SK-N-SH (cell line): ENCODE measurements around the gene ERC1. TPM values are rescaled to one million over a fixed set of nuclear protein-coding genes. Genes with fewer than 3 reads are reported as not detected.

Experiments
- CTCF ChIA-PET: fragments of 300-600, 350-600 bp; formaldehyde crosslinking; extraction: SDS; loops from one replicate; lab custom pipeline; 2021; lab: Yijun Ruan, JAX
- POLR2A ChIA-PET: fragments of 350-600 bp; sonication (Branson Sonifier 250); formaldehyde crosslinking; extraction: SDS; loops from one replicate; lab custom pipeline; 2020; ENCODE audit warnings: antibody characterized with exemption, inconsistent platforms; lab: Yijun Ruan, JAX
- DNase-seq: peaks from one replicate; pipeline ENCODE4 v3.0.0; 2012
- H2AFZ ChIP-seq: fragments of 200-600 bp; sonication (generic); 2 replicates; pipeline ENCODE4 v1.8.1; 2016; ENCODE audit warnings: antibody characterized with exemption, mild to moderate bottlenecking, low read depth
- H3F3A ChIP-seq: fragments of 200-600 bp; sonication (generic); replicated peaks from 2 replicates; pipeline ENCODE3; 2016; ENCODE audit warnings: antibody characterized with exemption, mild to moderate bottlenecking; ENCODE audit not compliant: insufficient read depth
- H3K27ac ChIP-seq, 2 experiments: fragments of 200-500 bp in 1 of 2; fragments of 200-600 bp in 1 of 2; sonication (Bioruptor generic) in 1 of 2; sonication (generic), shearing (Covaris generic) in 1 of 2; 2 replicates each; pipeline versions ENCODE4 v1.5.1 to v1.6.1; 2014 to 2016; ENCODE audit warnings: low read depth in 2 of 2, inconsistent platforms in 1 of 2, low read length in 1 of 2, mild to moderate bottlenecking in 1 of 2, mixed read lengths in 1 of 2
- H3K27me3 ChIP-seq: fragments of 200-600 bp; sonication (generic), shearing (Covaris generic); 2 replicates; pipeline ENCODE4 v1.6.1; 2016; ENCODE audit warnings: mixed run types; ENCODE audit not compliant: insufficient read depth
- H3K36me3 ChIP-seq, 2 experiments: fragments of 200-500 bp in 1 of 2; fragments of 200-600 bp in 1 of 2; sonication (Bioruptor generic) in 1 of 2; sonication (generic) in 1 of 2; replicated peaks in 1 of 2; 2 replicates each; pipeline versions ENCODE3 to v1.5.1; 2014 to 2016; ENCODE audit warnings: low read length in 1 of 2, mild to moderate bottlenecking in 1 of 2; ENCODE audit not compliant: insufficient read depth in 2 of 2, control insufficient read depth in 1 of 2
- H3K4me1 ChIP-seq, 2 experiments: fragments of 200-500 bp in 1 of 2; fragments of 200-600 bp in 1 of 2; sonication (Bioruptor generic) in 1 of 2; sonication (generic), shearing (Covaris generic) in 1 of 2; 2 replicates each; pipeline versions ENCODE4 v1.5.1 to v1.6.1; 2014 to 2016; ENCODE audit warnings: low read depth in 1 of 2, low read length in 1 of 2, mixed run types in 1 of 2; ENCODE audit not compliant: insufficient read depth in 2 of 2, control insufficient read depth in 1 of 2
- H3K4me2 ChIP-seq: fragments of 200-600 bp; sonication (generic), shearing (Covaris generic); 2 replicates; pipeline ENCODE4 v1.6.1; 2017; ENCODE audit warnings: mixed run types
- H3K4me3 ChIP-seq, 2 experiments: fragments of 200-500 bp in 1 of 2; fragments of 200-600 bp in 1 of 2; sonication (Bioruptor generic) in 1 of 2; sonication (generic), shearing (Covaris generic) in 1 of 2; 2 replicates each; pipeline versions ENCODE4 v1.5.1 to v1.8.1; 2014 to 2016; ENCODE audit warnings: low read depth in 2 of 2, inconsistent platforms in 1 of 2, low read length in 1 of 2, mild to moderate bottlenecking in 1 of 2, mixed read lengths in 1 of 2, moderate library complexity in 1 of 2
- H3K79me2 ChIP-seq: fragments of 200-600 bp; sonication (generic); 2 replicates; pipeline ENCODE4 v1.8.1; 2017; ENCODE audit warnings: mild to moderate bottlenecking; ENCODE audit not compliant: insufficient read depth
- H3K9ac ChIP-seq: fragments of 200-600 bp; sonication (generic); 2 replicates; pipeline ENCODE4 v1.6.1; 2017; ENCODE audit warnings: mixed run types
- H3K9me2 ChIP-seq: fragments of 200-600 bp; sonication (generic); 2 replicates; pipeline ENCODE4 v1.6.1; 2017; ENCODE audit warnings: mixed run types
- H3K9me3 ChIP-seq: fragments of 200-600 bp; sonication (generic); 2 replicates; pipeline ENCODE4 v1.6.1; 2017; ENCODE audit warnings: mixed run types, mild to moderate bottlenecking, moderate library complexity
- H4K20me1 ChIP-seq: fragments of 200-600 bp; sonication (generic); 2 replicates; pipeline ENCODE4 v1.6.1; 2017; ENCODE audit warnings: mild to moderate bottlenecking, mixed run types; ENCODE audit not compliant: insufficient read depth
- CHD2 ChIP-seq: fragments of 150-350 bp; IDR thresholded peaks from 2 replicates; pipeline ENCODE4 v1.6.1; 2018; ENCODE audit warnings: low read length; ENCODE audit not compliant: partially characterized antibody
- ELF1 ChIP-seq: IDR thresholded peaks from 2 replicates; pipeline ENCODE4 v1.4.0; 2012
- EZH2phosphoT487 ChIP-seq: fragments of 200-600 bp; sonication (generic); IDR thresholded peaks from 2 replicates; pipeline ENCODE4 v1.6.1; 2017; ENCODE audit warnings: low read depth, mixed run types, mild to moderate bottlenecking, antibody characterized with exemption, moderate library complexity, borderline replicate concordance
- FOSL2 ChIP-seq: IDR thresholded peaks from 2 replicates; pipeline ENCODE4 v1.4.0; 2012; ENCODE audit warnings: low read depth, mild to moderate bottlenecking, moderate library complexity, borderline replicate concordance
- FOXJ3 ChIP-seq: sonication (generic); formaldehyde crosslinking; IDR thresholded peaks from 2 replicates; pipeline ENCODE4 v1.5.1; 2020; ENCODE audit warnings: mild to moderate bottlenecking, missing genetic modification reagents
- FOXM1 ChIP-seq: IDR thresholded peaks from 2 replicates; pipeline ENCODE4 v1.4.0; 2012; ENCODE audit warnings: low read depth, mild to moderate bottlenecking
- NRF1 ChIP-seq: IDR thresholded peaks from 2 replicates; pipeline ENCODE4 v1.6.1; 2012; ENCODE audit warnings: low read depth, mild to moderate bottlenecking, low read length
- RFX5 ChIP-seq: IDR thresholded peaks from 2 replicates; pipeline ENCODE4 v1.6.1; 2012; ENCODE audit warnings: mild to moderate bottlenecking, improper control_type of control experiment, low read length
- SMC3 ChIP-seq: IDR thresholded peaks from 2 replicates; pipeline ENCODE4 v1.6.1; 2012; ENCODE audit warnings: low read depth, low read length, improper control_type of control experiment
- TAF1 ChIP-seq: IDR thresholded peaks from 2 replicates; pipeline ENCODE4 v1.6.1; 2012; ENCODE audit warnings: low read depth, mild to moderate bottlenecking, low read length, moderate library complexity, borderline replicate concordance
- USF1 ChIP-seq: IDR thresholded peaks from 2 replicates; pipeline ENCODE4 v1.4.0; 2012; ENCODE audit warnings: low read depth, borderline replicate concordance
- YY1 ChIP-seq: IDR thresholded peaks from 2 replicates; pipeline ENCODE4 v1.4.0; 2012; ENCODE audit warnings: low read depth, mild to moderate bottlenecking
- WGBS: methylation state at CpG from one replicate; pipeline ENCODE4 v1.1.6; 2017; ENCODE audit warnings: low lambda C conversion rate; 5-methylcytosine and 5-hydroxymethylcytosine counted together
- polyA plus RNA-seq, 3 experiments: library from polyadenylated mRNA; depleted of rRNA; stranded (reverse); fragments of >200 nt; gene quantifications; 2 replicates each; pipeline ENCODE4 v1.2.3, GENCODE V29; 2012
- TF ChIP-seq, protein P1 (sequence below): IDR thresholded peaks from 2 replicates; pipeline ENCODE4 v1.4.0; 2012; ENCODE audit warnings: low read depth
- TF ChIP-seq, protein P2 (sequence below): IDR thresholded peaks from 2 replicates; pipeline ENCODE4; 2012
- TF ChIP-seq, protein P3 (sequence below): IDR thresholded peaks from 2 replicates; pipeline ENCODE4 v1.6.1; 2012; ENCODE audit warnings: mild to moderate bottlenecking, low read depth, low read length, moderate library complexity

ERC1 gene
- polyA plus RNA-seq, 1 of the 3 experiments (the other 2 are of a cell fraction): 7.5 TPM

DNA sequence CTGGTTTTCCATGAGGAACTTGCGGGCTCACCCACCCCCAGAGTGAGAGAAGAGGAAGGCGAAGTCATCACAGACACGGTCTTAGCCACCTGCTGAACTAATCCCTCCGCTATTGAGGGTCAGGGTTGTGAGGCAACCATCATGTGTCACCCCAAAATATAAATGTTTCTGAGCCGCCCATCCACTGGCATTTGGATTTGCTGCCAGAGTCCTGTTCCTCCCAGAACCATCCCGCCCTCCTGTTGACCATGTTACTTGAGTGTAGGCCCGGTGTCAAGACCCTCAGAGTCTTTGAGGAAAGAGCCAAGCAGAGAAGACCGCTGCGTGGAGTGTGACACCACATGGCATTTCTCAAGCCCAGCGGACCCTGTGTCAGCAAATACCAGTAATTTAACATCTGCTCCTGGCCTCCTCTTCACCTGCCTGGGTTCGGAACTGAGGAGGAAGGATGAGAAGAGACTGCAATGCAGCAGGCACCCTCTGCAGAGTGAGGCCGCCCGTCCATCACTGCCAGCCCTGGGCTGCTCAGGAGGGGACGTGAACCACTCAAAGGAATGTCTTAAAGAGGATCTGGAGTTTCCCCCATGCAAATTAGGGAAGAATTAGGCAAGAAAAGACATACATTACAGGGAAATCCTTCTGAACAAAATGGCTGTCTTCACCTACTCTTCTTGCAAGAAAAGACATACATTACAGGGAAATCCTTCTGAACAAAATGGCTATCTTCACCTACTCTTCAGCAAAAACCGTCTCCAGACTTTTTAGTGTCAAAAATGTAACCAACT lies 502.9 kb downstream of the ERC1 start:
- Histone ChIP-seq H4K20me1 (no peaks in the 10 kb centered on the region), H3K9ac (no peak overlapping the region), H3K27ac (no peak overlapping the region), H3K79me2 (no peaks in the 10 kb centered on the region), H2AFZ (no peak overlapping the region), H3K27me3 (no peaks in the 10 kb centered on the region), H3K9me3 (no peaks in the 10 kb centered on the region), H3K4me2 (no peak overlapping the region), H3K4me1 (no peaks in the 10 kb centered on the region), H3K9me2 (no peaks in the 10 kb centered on the region), H3K4me3 (no peak overlapping the region), H3K36me3 (peaks cover 0 to 17% of the 10 kb centered on the region in 2 experiments), H3F3A (peaks cover 3% of the 10 kb centered on the region)
- TF ChIP-seq YY1 (no peak), EZH2phosphoT487 (no peak), NRF1 (no peak), USF1 (no peak), ELF1 (no peak), RFX5 (no peak), CHD2 (no peak), FOXM1 (no peak), SMC3 (no peak)
- TF ChIP-seq, protein P1, sequence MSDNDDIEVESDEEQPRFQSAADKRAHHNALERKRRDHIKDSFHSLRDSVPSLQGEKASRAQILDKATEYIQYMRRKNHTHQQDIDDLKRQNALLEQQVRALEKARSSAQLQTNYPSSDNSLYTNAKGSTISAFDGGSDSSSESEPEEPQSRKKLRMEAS: no peak
- TF ChIP-seq, protein P2, sequence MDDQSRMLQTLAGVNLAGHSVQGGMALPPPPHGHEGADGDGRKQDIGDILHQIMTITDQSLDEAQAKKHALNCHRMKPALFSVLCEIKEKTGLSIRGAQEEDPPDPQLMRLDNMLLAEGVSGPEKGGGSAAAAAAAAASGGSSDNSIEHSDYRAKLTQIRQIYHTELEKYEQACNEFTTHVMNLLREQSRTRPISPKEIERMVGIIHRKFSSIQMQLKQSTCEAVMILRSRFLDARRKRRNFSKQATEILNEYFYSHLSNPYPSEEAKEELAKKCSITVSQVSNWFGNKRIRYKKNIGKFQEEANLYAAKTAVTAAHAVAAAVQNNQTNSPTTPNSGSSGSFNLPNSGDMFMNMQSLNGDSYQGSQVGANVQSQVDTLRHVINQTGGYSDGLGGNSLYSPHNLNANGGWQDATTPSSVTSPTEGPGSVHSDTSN: no peak
- POLR2A ChIA-PET: no interaction called here
- no peak for DNase-seq
- WGBS: 95% methylated on average over 14 of the region's 15 CpGs
- CTCF ChIA-PET: no interaction called here

- H3K4me2 ChIP-seq: no peak overlapping the region
- H3K36me3 ChIP-seq: peaks cover 0 to 15% of the 10 kb centered on the region in 2 experiments
- no peaks in the 10 kb centered on the region for H3K4me1 ChIP-seq
- CTCF ChIA-PET: interaction anchor here (1.0 to 1.1 kb wide), 2 partner anchors 89 to 377 kb away, joined by 4 to 5 read pairs; no protein-coding TSS in a partner anchor
- no peak overlapping the region for H3K9ac ChIP-seq
- H4K20me1 ChIP-seq: no peaks in the 10 kb centered on the region
- H3K79me2 ChIP-seq: no peaks in the 10 kb centered on the region
- no peak for DNase-seq
- peaks cover 3% of the 10 kb centered on the region for H3F3A ChIP-seq
- WGBS: 93% methylated on average over 3 of the region's 7 CpGs
- H3K9me2 ChIP-seq: no peaks in the 10 kb centered on the region
- no peak overlapping the region for H3K4me3 ChIP-seq
- POLR2A ChIA-PET: no interaction called here
- H3K27me3 ChIP-seq: no peaks in the 10 kb centered on the region
- H2AFZ ChIP-seq: no peak overlapping the region
- H3K27ac ChIP-seq: no peak overlapping the region
- H3K9me3 ChIP-seq: no peaks in the 10 kb centered on the region
- TF ChIP-seq NRF1 (no peak), FOSL2 (no peak), TAF1 (no peak), RFX5 (no peak), FOXJ3 (no peak)
- TF ChIP-seq, protein P1: no peak
- TF ChIP-seq, protein P3, sequence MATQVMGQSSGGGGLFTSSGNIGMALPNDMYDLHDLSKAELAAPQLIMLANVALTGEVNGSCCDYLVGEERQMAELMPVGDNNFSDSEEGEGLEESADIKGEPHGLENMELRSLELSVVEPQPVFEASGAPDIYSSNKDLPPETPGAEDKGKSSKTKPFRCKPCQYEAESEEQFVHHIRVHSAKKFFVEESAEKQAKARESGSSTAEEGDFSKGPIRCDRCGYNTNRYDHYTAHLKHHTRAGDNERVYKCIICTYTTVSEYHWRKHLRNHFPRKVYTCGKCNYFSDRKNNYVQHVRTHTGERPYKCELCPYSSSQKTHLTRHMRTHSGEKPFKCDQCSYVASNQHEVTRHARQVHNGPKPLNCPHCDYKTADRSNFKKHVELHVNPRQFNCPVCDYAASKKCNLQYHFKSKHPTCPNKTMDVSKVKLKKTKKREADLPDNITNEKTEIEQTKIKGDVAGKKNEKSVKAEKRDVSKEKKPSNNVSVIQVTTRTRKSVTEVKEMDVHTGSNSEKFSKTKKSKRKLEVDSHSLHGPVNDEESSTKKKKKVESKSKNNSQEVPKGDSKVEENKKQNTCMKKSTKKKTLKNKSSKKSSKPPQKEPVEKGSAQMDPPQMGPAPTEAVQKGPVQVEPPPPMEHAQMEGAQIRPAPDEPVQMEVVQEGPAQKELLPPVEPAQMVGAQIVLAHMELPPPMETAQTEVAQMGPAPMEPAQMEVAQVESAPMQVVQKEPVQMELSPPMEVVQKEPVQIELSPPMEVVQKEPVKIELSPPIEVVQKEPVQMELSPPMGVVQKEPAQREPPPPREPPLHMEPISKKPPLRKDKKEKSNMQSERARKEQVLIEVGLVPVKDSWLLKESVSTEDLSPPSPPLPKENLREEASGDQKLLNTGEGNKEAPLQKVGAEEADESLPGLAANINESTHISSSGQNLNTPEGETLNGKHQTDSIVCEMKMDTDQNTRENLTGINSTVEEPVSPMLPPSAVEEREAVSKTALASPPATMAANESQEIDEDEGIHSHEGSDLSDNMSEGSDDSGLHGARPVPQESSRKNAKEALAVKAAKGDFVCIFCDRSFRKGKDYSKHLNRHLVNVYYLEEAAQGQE: no peak
- TF ChIP-seq, all 33 proteins: peak for 0
Observed at GRCh38 chr12:1494856-1495255, 503.8 kb downstream of the ERC1 start.
